Measurements from ENCODE around the gene GPC5.

GPC5 gene

GRCh38 chr13:91878491-91878890 is 480.1 kb downstream of the GPC5 start:
- TF ChIP-seq REST (IDR thresholded peaks at IDR 0.05; ENCODE audit: insufficient read depth in 1 of 2, low read depth in 2 of 2, low read length in 2 of 2) (no peak), POLR2AphosphoS5 (IDR thresholded peaks at IDR 0.05; ENCODE audit: low read depth, low read length) (no peak), FOXP2 (optimal IDR thresholded peaks at IDR 0.05; ENCODE audit: borderline replicate concordance, extremely low read depth, extremely low read length, insufficient read depth) (no peak), SIN3A (IDR thresholded peaks at IDR 0.05; ENCODE audit: borderline replicate concordance, insufficient read depth, low read length) (no peak), TAF1 (IDR thresholded peaks at IDR 0.05; ENCODE audit: borderline replicate concordance, insufficient read depth, low read length) (no peak)

GRCh38 chr13:91879360-91879759 is 480.9 kb downstream of the GPC5 start:
- no peak for TF ChIP-seq POLR2AphosphoS5 (IDR thresholded peaks at IDR 0.05; ENCODE audit: low read depth, low read length)
- no peak for TF ChIP-seq REST (IDR thresholded peaks at IDR 0.05; ENCODE audit: insufficient read depth in 1 of 2, low read depth in 2 of 2, low read length in 2 of 2)
- no peak for TF ChIP-seq FOXP2 (optimal IDR thresholded peaks at IDR 0.05; ENCODE audit: borderline replicate concordance, extremely low read depth, extremely low read length, insufficient read depth)
- no peak for TF ChIP-seq SIN3A (IDR thresholded peaks at IDR 0.05; ENCODE audit: borderline replicate concordance, insufficient read depth, low read length)
- no peak for TF ChIP-seq TAF1 (IDR thresholded peaks at IDR 0.05; ENCODE audit: borderline replicate concordance, insufficient read depth, low read length)

GRCh38 chr13:91882918-91883317 is 484.5 kb downstream of the GPC5 start:
- TF ChIP-seq SIN3A (IDR thresholded peaks at IDR 0.05; ENCODE audit: borderline replicate concordance, insufficient read depth, low read length): no peak
- no peak for TF ChIP-seq REST (IDR thresholded peaks at IDR 0.05; ENCODE audit: insufficient read depth in 1 of 2, low read depth in 2 of 2, low read length in 2 of 2)
- TF ChIP-seq FOXP2 (optimal IDR thresholded peaks at IDR 0.05; ENCODE audit: borderline replicate concordance, extremely low read depth, extremely low read length, insufficient read depth): no peak
- TF ChIP-seq POLR2AphosphoS5 (IDR thresholded peaks at IDR 0.05; ENCODE audit: low read depth, low read length): no peak
- no peak for TF ChIP-seq TAF1 (IDR thresholded peaks at IDR 0.05; ENCODE audit: borderline replicate concordance, insufficient read depth, low read length)

- TF ChIP-seq REST (IDR thresholded peaks at IDR 0.05; ENCODE audit: insufficient read depth in 1 of 2, low read depth in 2 of 2, low read length in 2 of 2) (no peak), POLR2AphosphoS5 (IDR thresholded peaks at IDR 0.05; ENCODE audit: low read depth, low read length) (no peak), TAF1 (IDR thresholded peaks at IDR 0.05; ENCODE audit: borderline replicate concordance, insufficient read depth, low read length) (no peak), FOXP2 (optimal IDR thresholded peaks at IDR 0.05; ENCODE audit: borderline replicate concordance, extremely low read depth, extremely low read length, insufficient read depth) (no peak), SIN3A (IDR thresholded peaks at IDR 0.05; ENCODE audit: borderline replicate concordance, insufficient read depth, low read length) (no peak)
Observed at GRCh38 chr13:91889641-91890040, 491.2 kb downstream of the GPC5 start.

- TF ChIP-seq TAF1 (IDR thresholded peaks at IDR 0.05; ENCODE audit: borderline replicate concordance, insufficient read depth, low read length) (no peak), FOXP2 (optimal IDR thresholded peaks at IDR 0.05; ENCODE audit: borderline replicate concordance, extremely low read depth, extremely low read length, insufficient read depth) (no peak), REST (IDR thresholded peaks at IDR 0.05; ENCODE audit: insufficient read depth in 1 of 2, low read depth in 2 of 2, low read length in 2 of 2) (no peak), POLR2AphosphoS5 (IDR thresholded peaks at IDR 0.05; ENCODE audit: low read depth, low read length) (no peak), SIN3A (IDR thresholded peaks at IDR 0.05; ENCODE audit: borderline replicate concordance, insufficient read depth, low read length) (no peak)
Observed at GRCh38 chr13:91891141-91891540, 492.7 kb downstream of the GPC5 start.

Measured in PFSK-1 (cell line).